GM19351 (cell line): ENCODE data around the gene KPNA5.
"Not testable (repeated sequence)": the region's sequence is repeated elsewhere in the genome, so short reads cannot be mapped to it uniquely, and the experiment has no call there.

Experiments
- ATAC-seq: cut with Tn5 transposase; IDR thresholded peaks from one replicate; pipeline ENCODE4 v1.9.1; 2021; ENCODE audit warnings: mild to moderate bottlenecking, moderate library complexity; ENCODE audit not compliant: unreplicated experiment

Gene KPNA5

GRCh38 chr6:116697480-116697879, 16.5 kb downstream of the KPNA5 start:
- peak; percentile 77 for ATAC-seq

- not testable (repeated sequence) for ATAC-seq
These were observed 22.9 kb downstream of the KPNA5 start for GRCh38 chr6:116703888-116704287.

- no peak for ATAC-seq
These were observed 24.9 kb downstream of the KPNA5 start for GRCh38 chr6:116705917-116706316.

GRCh38 chr6:116714296-116714695, 33.3 kb downstream of the KPNA5 start:
- no peak for ATAC-seq

- no peak for ATAC-seq
These were observed 33.8 kb downstream of the KPNA5 start for GRCh38 chr6:116714761-116715160.

- ATAC-seq, result no peak
These were observed 45.9 kb downstream of the KPNA5 start for GRCh38 chr6:116726947-116727346.

GRCh38 chr6:116730513-116730912, 49.5 kb downstream of the KPNA5 start:
- no peak for ATAC-seq

- no peak for ATAC-seq
These were observed 56.0 kb downstream of the KPNA5 start for GRCh38 chr6:116737004-116737403.

- ATAC-seq, result not testable (repeated sequence)
These were observed 59.5 kb downstream of the KPNA5 start for GRCh38 chr6:116740486-116740885.

- ATAC-seq, result no peak
These were observed 60.6 kb downstream of the KPNA5 start for GRCh38 chr6:116741571-116741970.

GRCh38 chr6:116745176-116745575, 64.2 kb downstream of the KPNA5 start:
- ATAC-seq, result no peak

GRCh38 chr6:116761779-116762178, 80.8 kb downstream of the KPNA5 start:
- ATAC-seq, result no peak

- ATAC-seq, result no peak
These were observed 81.2 kb downstream of the KPNA5 start for GRCh38 chr6:116762235-116762634.

GRCh38 chr6:116763048-116763447, 82.0 kb downstream of the KPNA5 start:
- no peak for ATAC-seq

- no peak for ATAC-seq
These were observed 83.1 kb downstream of the KPNA5 start for GRCh38 chr6:116763906-116764628.

- no peak for ATAC-seq
These were observed 83.6 kb downstream of the KPNA5 start for GRCh38 chr6:116764629-116764960.

- ATAC-seq, result no peak
These were observed 84.2 kb downstream of the KPNA5 start, which contains the start of gene FAM162B for GRCh38 chr6:116764961-116765841. FAM162B (minus strand) TSS chr6:116765719; CDS start chr6:116765576, 143 bp downstream.

GRCh38 chr6:116766506-116767176, 85.6 kb downstream of the KPNA5 start:
- no peak for ATAC-seq

- no peak for ATAC-seq
These were observed 86.7 kb downstream of the KPNA5 start for GRCh38 chr6:116767715-116768114.

GRCh38 chr6:116772450-116772849, 91.4 kb downstream of the KPNA5 start:
- ATAC-seq, result no peak

GRCh38 chr6:116773886-116774285, 92.9 kb downstream of the KPNA5 start:
- ATAC-seq, result no peak
